ENCODE data around the gene NRXN3. TPM values are rescaled to one million over a fixed set of nuclear protein-coding genes. Genes with fewer than 3 reads are reported as not detected.

Gene NRXN3
- polyA plus RNA-seq, 1 donor (not counting 4 experiments of a cell fraction or from before 2014, with no cell fraction given) = 0.89 TPM

- Histone ChIP-seq H3K9ac (ENCODE audit: control insufficient read depth, extremely low read depth, insufficient read depth, low read length) (no peak overlapping the region), H3K9me3 (ENCODE audit: control insufficient read depth, low read depth, low read length) (no peaks in the 10 kb centered on the region), H3K27me3 (ENCODE audit: control insufficient read depth, extremely low read depth, insufficient read depth, low read length) (no peaks in the 10 kb centered on the region), H3K4me1 (ENCODE audit: control insufficient read depth, extremely low read depth, insufficient read depth, low read length) (peaks cover 5% of the 10 kb centered on the region), H3K36me3 (ENCODE audit: control insufficient read depth in 2 of 2, extremely low read depth in 1 of 2, insufficient read depth in 2 of 2, low read length in 2 of 2) (no peaks in the 10 kb centered on the region), H2AFZ (ENCODE audit: control insufficient read depth, low read length) (no peak overlapping the region), H3K27ac (ENCODE audit: control insufficient read depth, insufficient read depth, low read length) (no peak overlapping the region), H3K4me3 (ENCODE audit: control insufficient read depth in 2 of 3, extremely low read depth in 1 of 3, insufficient read depth in 2 of 3, low read depth in 1 of 3, low read length in 3 of 3) (no peak overlapping the region), H3K4me2 (ENCODE audit: control insufficient read depth, extremely low read depth, insufficient read depth, low read depth, low read length) (no peak overlapping the region), H3K79me2 (ENCODE audit: control insufficient read depth, insufficient read depth, low read length) (no peaks in the 10 kb centered on the region), H4K20me1 (ENCODE audit: control insufficient read depth, extremely low read depth, insufficient read depth, low read length) (no peaks in the 10 kb centered on the region), H3K9me1 (ENCODE audit: control insufficient read depth, extremely low read depth, insufficient read depth, low read length) (no peaks in the 10 kb centered on the region)
- peak; percentile 60 for FAIRE-seq
- TF ChIP-seq EZH2 (IDR thresholded peaks at IDR 0.05; ENCODE audit: low read length) (no peak), CTCF (optimal IDR thresholded peaks at IDR 0.05 in 1 of 3, IDR thresholded peaks at IDR 0.05 in 1 of 3, conservative IDR thresholded peaks at IDR 0.05 in 1 of 3; ENCODE audit: extremely low read depth in 1 of 3, insufficient read depth in 2 of 3, low read length in 3 of 3) (peak; percentile 49 to 64 (median 63))
- dilution Hi-C loops (cut with MboI; ENCODE audit: extremely low pct_ligation_motif_present, low sequenced_read_pairs) = no loop called here
- peak; percentile 57 for DNase-seq (ENCODE audit: low read depth, low spot score)
Measured at GRCh38 chr14:79543967-79544697, 1374.0 kb downstream of the NRXN3 start.

- H3K9me1 ChIP-seq (ENCODE audit: control insufficient read depth, extremely low read depth, insufficient read depth, low read length) = no peaks in the 10 kb centered on the region
- H3K36me3 ChIP-seq (ENCODE audit: control insufficient read depth in 2 of 2, extremely low read depth in 1 of 2, insufficient read depth in 2 of 2, low read length in 2 of 2) = no peaks in the 10 kb centered on the region
- H3K79me2 ChIP-seq (ENCODE audit: control insufficient read depth, insufficient read depth, low read length) = no peaks in the 10 kb centered on the region
- no peak for TF ChIP-seq CTCF (optimal IDR thresholded peaks at IDR 0.05 in 1 of 3, IDR thresholded peaks at IDR 0.05 in 1 of 3, conservative IDR thresholded peaks at IDR 0.05 in 1 of 3; ENCODE audit: extremely low read depth in 1 of 3, insufficient read depth in 2 of 3, low read length in 3 of 3)
- TF ChIP-seq EZH2 (IDR thresholded peaks at IDR 0.05; ENCODE audit: low read length) = no peak
- H2AFZ ChIP-seq (ENCODE audit: control insufficient read depth, low read length) = no peak overlapping the region
- dilution Hi-C loops (cut with MboI; ENCODE audit: extremely low pct_ligation_motif_present, low sequenced_read_pairs) = no loop called here
- H3K4me2 ChIP-seq (ENCODE audit: control insufficient read depth, extremely low read depth, insufficient read depth, low read depth, low read length) = no peak overlapping the region
- FAIRE-seq = no peak
- DNase-seq (ENCODE audit: low read depth, low spot score) = no peak
- H3K4me1 ChIP-seq (ENCODE audit: control insufficient read depth, extremely low read depth, insufficient read depth, low read length) = peaks cover 5% of the 10 kb centered on the region
- H3K9me3 ChIP-seq (ENCODE audit: control insufficient read depth, low read depth, low read length) = no peaks in the 10 kb centered on the region
- H3K27me3 ChIP-seq (ENCODE audit: control insufficient read depth, extremely low read depth, insufficient read depth, low read length) = no peaks in the 10 kb centered on the region
- no peak overlapping the region for H3K27ac ChIP-seq (ENCODE audit: control insufficient read depth, insufficient read depth, low read length)
- no peak overlapping the region for H3K4me3 ChIP-seq (ENCODE audit: control insufficient read depth in 2 of 3, extremely low read depth in 1 of 3, insufficient read depth in 2 of 3, low read depth in 1 of 3, low read length in 3 of 3)
- H4K20me1 ChIP-seq (ENCODE audit: control insufficient read depth, extremely low read depth, insufficient read depth, low read length) = no peaks in the 10 kb centered on the region
- no peak overlapping the region for H3K9ac ChIP-seq (ENCODE audit: control insufficient read depth, extremely low read depth, insufficient read depth, low read length)
Measured at GRCh38 chr14:79544698-79545070, 1374.5 kb downstream of the NRXN3 start.
